HepG2 (cell line): ENCODE results near the gene EGFR. TPM values are rescaled to one million over a fixed set of nuclear protein-coding genes. Genes with fewer than 3 reads are reported as not detected.
A peak's percentile ranks its signal among the peaks of the same experiment; 100 is the strongest.

ENCODE experiments used
- BCL6 ChIP-seq: IDR thresholded peaks from 2 replicates; pipeline ENCODE4 v1.6.1; 2016; ENCODE audit warnings: missing genetic modification reagents, missing compliant biosample characterization
- ESRRA ChIP-seq: sonication (generic); formaldehyde crosslinking; IDR thresholded peaks from 2 replicates; pipeline ENCODE4 v1.5.1; 2020; ENCODE audit warnings: mild to moderate bottlenecking, low read depth, missing genetic modification reagents
- HIVEP1 ChIP-seq: sonication (generic); formaldehyde crosslinking; IDR thresholded peaks from 2 replicates; pipeline ENCODE4 v1.4.0; 2020; ENCODE audit warnings: mild to moderate bottlenecking, missing genetic modification reagents
- KDM5A ChIP-seq: fragments of 200-600 bp; sonication (generic); IDR thresholded peaks from 2 replicates; pipeline ENCODE4 v1.7.0; 2018; ENCODE audit warnings: antibody characterized with exemption, mild to moderate bottlenecking, low read length, borderline replicate concordance
- KLF16 ChIP-seq, 2 experiments: sonication (generic) in 1 of 2; formaldehyde crosslinking in 1 of 2; IDR thresholded peaks; 2 replicates each; pipeline versions ENCODE4 v1.6.1 to v1.8.0; 2016 to 2023; ENCODE audit warnings: missing genetic modification reagents in 2 of 2, missing compliant biosample characterization in 1 of 2
- NFE2L2 ChIP-seq: fragments of 150-350 bp; IDR thresholded peaks from 2 replicates; pipeline ENCODE4 v1.6.1; 2014; ENCODE audit warnings: low read length
- NFIB ChIP-seq: sonication (generic); formaldehyde crosslinking; IDR thresholded peaks from 2 replicates; pipeline ENCODE4 v1.9.0; 2021; ENCODE audit warnings: missing genetic modification reagents, mild to moderate bottlenecking, borderline replicate concordance
- NR3C1 ChIP-seq: sonication (generic); formaldehyde crosslinking; IDR thresholded peaks from 2 replicates; pipeline ENCODE4 v1.4.0; 2020; ENCODE audit warnings: missing genetic modification reagents
- RAD51 ChIP-seq: fragments of 450-650 bp; IDR thresholded peaks from 2 replicates; pipeline ENCODE4 v1.6.1; 2016; ENCODE audit warnings: borderline replicate concordance
- SMYD3 ChIP-seq: sonication (generic); formaldehyde crosslinking; IDR thresholded peaks from 2 replicates; pipeline ENCODE4 v1.8.1; 2023; ENCODE audit warnings: mild to moderate bottlenecking, missing genetic modification reagents
- SNRNP70 ChIP-seq: fragments of 200-400 bp; formaldehyde crosslinking; IDR thresholded peaks from 2 replicates; pipeline ENCODE4 v1.6.1; 2017; ENCODE audit warnings: mild to moderate bottlenecking, low read depth, low read length, moderate library complexity
- ZBTB7B ChIP-seq: sonication (generic); formaldehyde crosslinking; IDR thresholded peaks from 2 replicates; pipeline ENCODE4 v1.4.0; 2020; ENCODE audit warnings: missing genetic modification reagents
- ZFX ChIP-seq: sonication (generic); formaldehyde crosslinking; IDR thresholded peaks from 2 replicates; pipeline ENCODE4 v1.4.0; 2020; ENCODE audit warnings: mild to moderate bottlenecking, low read depth, missing genetic modification reagents, moderate library complexity
- ZMYM2 ChIP-seq: sonication (generic); formaldehyde crosslinking; IDR thresholded peaks from 2 replicates; pipeline ENCODE4 v1.8.0; 2022; ENCODE audit warnings: mild to moderate bottlenecking, missing genetic modification reagents
- ZMYM3 ChIP-seq: sonication (generic); formaldehyde crosslinking; IDR thresholded peaks from 2 replicates; pipeline ENCODE4 v1.5.1; 2020; ENCODE audit warnings: mild to moderate bottlenecking, missing genetic modification reagents
- ZNF431 ChIP-seq: sonication (generic); formaldehyde crosslinking; IDR thresholded peaks from 2 replicates; pipeline ENCODE4 v1.9.0; 2022; ENCODE audit warnings: missing genetic modification reagents, low read depth, mild to moderate bottlenecking, borderline replicate concordance
- ZNF530 ChIP-seq: sonication (generic); formaldehyde crosslinking; IDR thresholded peaks from 2 replicates; pipeline ENCODE4 v1.5.0; 2020; ENCODE audit warnings: low read depth, mild to moderate bottlenecking, missing genetic modification reagents
- ZNF547 ChIP-seq: sonication (generic); formaldehyde crosslinking; IDR thresholded peaks from 2 replicates; pipeline ENCODE4 v1.5.1; 2020; ENCODE audit warnings: mild to moderate bottlenecking, missing genetic modification reagents
- ZNF891 ChIP-seq: sonication (generic); formaldehyde crosslinking; IDR thresholded peaks from 2 replicates; pipeline ENCODE4 v1.5.0; 2020; ENCODE audit warnings: mild to moderate bottlenecking, missing genetic modification reagents
- polyA plus RNA-seq, 8 experiments: library from polyadenylated mRNA; depleted of rRNA in 3 of 8; stranded (reverse) in 7 of 8; unstranded in 1 of 8; fragments of >200 nt; fragmentation: Illumina TruSeq in 4 of 8; extraction: Trizol in 4 of 8; gene quantifications; 2 replicates each; pipeline versions ENCODE4 v1.2.1 to v1.2.3, GENCODE V29; 2011 to 2016; ENCODE audit warnings: low read depth in 4 of 8, missing spikeins in 1 of 8, mixed read lengths in 1 of 8; ENCODE audit not compliant: insufficient read depth in 1 of 8
- total RNA-seq, 5 experiments: library from RNA; depleted of rRNA; stranded (reverse); fragments of >200 nt; fragmentation: Illumina TruSeq; extraction: Trizol; gene quantifications; 2 replicates each; pipeline ENCODE4 v1.2.3, GENCODE V29; 2016; ENCODE audit warnings: low read depth in 1 of 5
- TF ChIP-seq, protein P1 (sequence below): sonication (generic); formaldehyde crosslinking; IDR thresholded peaks from 2 replicates; pipeline ENCODE4 v1.8.1; 2023; ENCODE audit warnings: mild to moderate bottlenecking, missing genetic modification reagents
- TF ChIP-seq, protein P2 (sequence below): IDR thresholded peaks from 2 replicates; pipeline ENCODE4 v1.6.1; 2018; ENCODE audit warnings: missing genetic modification reagents
- TF ChIP-seq, protein P3 (sequence below): sonication (generic); formaldehyde crosslinking; IDR thresholded peaks from 2 replicates; pipeline ENCODE4 v1.4.0; 2020; ENCODE audit warnings: mild to moderate bottlenecking, missing genetic modification reagents
- TF ChIP-seq, protein P4 (sequence below): sonication (generic); formaldehyde crosslinking; IDR thresholded peaks from 2 replicates; pipeline ENCODE4 v1.8.1; 2022; ENCODE audit warnings: low read depth, mild to moderate bottlenecking, missing genetic modification reagents

Gene EGFR
- total and polyA plus RNA-seq, 2 of the 13 experiments (the other 11 are each of a cell fraction or from before 2014, with no cell fraction given): 7.0 to 10.0 TPM

DNA sequence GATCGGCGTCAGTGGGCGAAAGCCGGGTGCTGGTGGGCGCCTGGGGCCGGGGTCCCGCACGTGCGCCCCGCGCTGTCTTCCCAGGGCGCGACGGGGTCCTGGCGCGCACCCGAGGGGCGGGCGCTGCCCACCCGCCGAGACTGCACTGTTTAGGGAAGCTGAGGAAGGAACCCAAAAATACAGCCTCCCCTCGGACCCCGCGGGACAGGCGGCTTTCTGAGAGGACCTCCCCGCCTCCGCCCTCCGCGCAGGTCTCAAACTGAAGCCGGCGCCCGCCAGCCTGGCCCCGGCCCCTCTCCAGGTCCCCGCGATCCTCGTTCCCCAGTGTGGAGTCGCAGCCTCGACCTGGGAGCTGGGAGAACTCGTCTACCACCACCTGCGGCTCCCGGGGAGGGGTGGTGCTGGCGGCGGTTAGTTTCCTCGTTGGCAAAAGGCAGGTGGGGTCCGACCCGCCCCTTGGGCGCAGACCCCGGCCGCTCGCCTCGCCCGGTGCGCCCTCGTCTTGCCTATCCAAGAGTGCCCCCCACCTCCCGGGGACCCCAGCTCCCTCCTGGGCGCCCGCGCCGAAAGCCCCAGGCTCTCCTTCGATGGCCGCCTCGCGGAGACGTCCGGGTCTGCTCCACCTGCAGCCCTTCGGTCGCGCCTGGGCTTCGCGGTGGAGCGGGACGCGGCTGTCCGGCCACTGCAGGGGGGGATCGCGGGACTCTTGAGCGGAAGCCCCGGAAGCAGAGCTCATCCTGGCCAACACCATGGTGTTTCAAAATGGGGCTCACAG is 1.1 kb downstream of the EGFR start (continued):
- TF ChIP-seq ZMYM3 (CRISPR knock-in tag) (no peak), RAD51 (no peak), ZBTB7B (CRISPR knock-in tag) (0 out of 2 replicates have a peak, but pooled peaks have one; percentile 28), ZNF891 (no peak), KDM5A (no peak), SNRNP70 (no peak), ZNF431 (no peak), KLF16 (CRISPR knock-in tag; IDR thresholded peaks at IDR 0.05) (no peak), ZNF530 (CRISPR knock-in tag) (no peak), ZFX (CRISPR knock-in tag) (no peak; the same call in 1 of the 2 replicates), ZNF547 (CRISPR knock-in tag) (0 out of 2 replicates have a peak, but pooled peaks have one; percentile 44), ZMYM2 (CRISPR knock-in tag) (no peak), BCL6 (CRISPR knock-in tag) (no peak), SMYD3 (CRISPR knock-in tag) (no peak), NR3C1 (CRISPR knock-in tag) (no peak), HIVEP1 (no peak), NFIB (no peak), NFE2L2 (no peak), ESRRA (CRISPR knock-in tag) (no peak)
- TF ChIP-seq, protein P1, sequence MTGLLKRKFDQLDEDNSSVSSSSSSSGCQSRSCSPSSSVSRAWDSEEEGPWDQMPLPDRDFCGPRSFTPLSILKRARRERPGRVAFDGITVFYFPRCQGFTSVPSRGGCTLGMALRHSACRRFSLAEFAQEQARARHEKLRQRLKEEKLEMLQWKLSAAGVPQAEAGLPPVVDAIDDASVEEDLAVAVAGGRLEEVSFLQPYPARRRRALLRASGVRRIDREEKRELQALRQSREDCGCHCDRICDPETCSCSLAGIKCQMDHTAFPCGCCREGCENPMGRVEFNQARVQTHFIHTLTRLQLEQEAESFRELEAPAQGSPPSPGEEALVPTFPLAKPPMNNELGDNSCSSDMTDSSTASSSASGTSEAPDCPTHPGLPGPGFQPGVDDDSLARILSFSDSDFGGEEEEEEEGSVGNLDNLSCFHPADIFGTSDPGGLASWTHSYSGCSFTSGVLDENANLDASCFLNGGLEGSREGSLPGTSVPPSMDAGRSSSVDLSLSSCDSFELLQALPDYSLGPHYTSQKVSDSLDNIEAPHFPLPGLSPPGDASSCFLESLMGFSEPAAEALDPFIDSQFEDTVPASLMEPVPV (CRISPR knock-in tag): no peak
- TF ChIP-seq, protein P2, sequence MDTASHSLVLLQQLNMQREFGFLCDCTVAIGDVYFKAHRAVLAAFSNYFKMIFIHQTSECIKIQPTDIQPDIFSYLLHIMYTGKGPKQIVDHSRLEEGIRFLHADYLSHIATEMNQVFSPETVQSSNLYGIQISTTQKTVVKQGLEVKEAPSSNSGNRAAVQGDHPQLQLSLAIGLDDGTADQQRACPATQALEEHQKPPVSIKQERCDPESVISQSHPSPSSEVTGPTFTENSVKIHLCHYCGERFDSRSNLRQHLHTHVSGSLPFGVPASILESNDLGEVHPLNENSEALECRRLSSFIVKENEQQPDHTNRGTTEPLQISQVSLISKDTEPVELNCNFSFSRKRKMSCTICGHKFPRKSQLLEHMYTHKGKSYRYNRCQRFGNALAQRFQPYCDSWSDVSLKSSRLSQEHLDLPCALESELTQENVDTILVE (CRISPR knock-in tag): no peak
- TF ChIP-seq, protein P3, sequence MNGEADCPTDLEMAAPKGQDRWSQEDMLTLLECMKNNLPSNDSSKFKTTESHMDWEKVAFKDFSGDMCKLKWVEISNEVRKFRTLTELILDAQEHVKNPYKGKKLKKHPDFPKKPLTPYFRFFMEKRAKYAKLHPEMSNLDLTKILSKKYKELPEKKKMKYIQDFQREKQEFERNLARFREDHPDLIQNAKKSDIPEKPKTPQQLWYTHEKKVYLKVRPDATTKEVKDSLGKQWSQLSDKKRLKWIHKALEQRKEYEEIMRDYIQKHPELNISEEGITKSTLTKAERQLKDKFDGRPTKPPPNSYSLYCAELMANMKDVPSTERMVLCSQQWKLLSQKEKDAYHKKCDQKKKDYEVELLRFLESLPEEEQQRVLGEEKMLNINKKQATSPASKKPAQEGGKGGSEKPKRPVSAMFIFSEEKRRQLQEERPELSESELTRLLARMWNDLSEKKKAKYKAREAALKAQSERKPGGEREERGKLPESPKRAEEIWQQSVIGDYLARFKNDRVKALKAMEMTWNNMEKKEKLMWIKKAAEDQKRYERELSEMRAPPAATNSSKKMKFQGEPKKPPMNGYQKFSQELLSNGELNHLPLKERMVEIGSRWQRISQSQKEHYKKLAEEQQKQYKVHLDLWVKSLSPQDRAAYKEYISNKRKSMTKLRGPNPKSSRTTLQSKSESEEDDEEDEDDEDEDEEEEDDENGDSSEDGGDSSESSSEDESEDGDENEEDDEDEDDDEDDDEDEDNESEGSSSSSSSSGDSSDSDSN: peak; percentile 66; the same call in 1 of the 2 replicates
- TF ChIP-seq, protein P4, sequence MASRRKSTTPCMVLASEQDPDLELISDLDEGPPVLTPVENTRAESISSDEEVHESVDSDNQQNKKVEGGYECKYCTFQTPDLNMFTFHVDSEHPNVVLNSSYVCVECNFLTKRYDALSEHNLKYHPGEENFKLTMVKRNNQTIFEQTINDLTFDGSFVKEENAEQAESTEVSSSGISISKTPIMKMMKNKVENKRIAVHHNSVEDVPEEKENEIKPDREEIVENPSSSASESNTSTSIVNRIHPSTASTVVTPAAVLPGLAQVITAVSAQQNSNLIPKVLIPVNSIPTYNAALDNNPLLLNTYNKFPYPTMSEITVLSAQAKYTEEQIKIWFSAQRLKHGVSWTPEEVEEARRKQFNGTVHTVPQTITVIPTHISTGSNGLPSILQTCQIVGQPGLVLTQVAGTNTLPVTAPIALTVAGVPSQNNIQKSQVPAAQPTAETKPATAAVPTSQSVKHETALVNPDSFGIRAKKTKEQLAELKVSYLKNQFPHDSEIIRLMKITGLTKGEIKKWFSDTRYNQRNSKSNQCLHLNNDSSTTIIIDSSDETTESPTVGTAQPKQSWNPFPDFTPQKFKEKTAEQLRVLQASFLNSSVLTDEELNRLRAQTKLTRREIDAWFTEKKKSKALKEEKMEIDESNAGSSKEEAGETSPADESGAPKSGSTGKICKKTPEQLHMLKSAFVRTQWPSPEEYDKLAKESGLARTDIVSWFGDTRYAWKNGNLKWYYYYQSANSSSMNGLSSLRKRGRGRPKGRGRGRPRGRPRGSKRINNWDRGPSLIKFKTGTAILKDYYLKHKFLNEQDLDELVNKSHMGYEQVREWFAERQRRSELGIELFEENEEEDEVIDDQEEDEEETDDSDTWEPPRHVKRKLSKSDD: no peak
